Suprapubic skin (tissue), 4 donors: ENCODE measurements around the gene DEK.

Experiments used
- CTCF ChIP-seq, 2 donors: fragments of 200-600 bp in 1 of 2; fragments of 450-650 bp in 1 of 2; sonication (generic) in 1 of 2; IDR thresholded peaks; one replicate each; pipeline ENCODE4 v1.5.1; 2016 to 2019; ENCODE audit warnings: antibody characterized with exemption in 2 of 2, mild to moderate bottlenecking in 1 of 2, moderate library complexity in 1 of 2
- EP300 ChIP-seq: sonication (generic); formaldehyde crosslinking; IDR thresholded peaks from one replicate; pipeline ENCODE4 v1.6.1; 2017; ENCODE audit warnings: antibody characterized with exemption
- POLR2A ChIP-seq, 2 donors: fragments of 450-650 bp; IDR thresholded peaks; one replicate each; pipeline ENCODE4 v1.6.1; 2017; ENCODE audit warnings: antibody characterized with exemption in 2 of 2, mild to moderate bottlenecking in 2 of 2, moderate library complexity in 2 of 2
- POLR2AphosphoS5 ChIP-seq, 3 donors: sonication (generic); formaldehyde crosslinking; IDR thresholded peaks; one replicate each; pipeline ENCODE4 v1.6.1; 2017; ENCODE audit warnings: antibody characterized with exemption in 3 of 3

- no peak for TF ChIP-seq CTCF (IDR thresholded peaks at IDR 0.05)
- no peak for TF ChIP-seq EP300
- no peak for TF ChIP-seq POLR2A (IDR thresholded peaks at IDR 0.05)
- TF ChIP-seq POLR2AphosphoS5 (IDR thresholded peaks at IDR 0.05) = no peak
These were observed 20.1 kb downstream of the DEK start for GRCh38 chr6:18244251-18244650.
